ENCODE data around the gene SEC24C. TPM values are rescaled to one million over a fixed set of nuclear protein-coding genes. Genes with fewer than 3 reads are reported as not detected.
A peak's percentile ranks its signal among the peaks of the same experiment; 100 is the strongest.

Gene SEC24C
- total and polyA plus RNA-seq, 2 of the 13 experiments (the other 11 are each of a cell fraction or from before 2014, with no cell fraction given): 63.1 to 66.4 TPM

- TF ChIP-seq ZFP91 (CRISPR knock-in tag; IDR thresholded peaks at IDR 0.05; ENCODE audit: borderline replicate concordance) (peak; percentile 90), RXRB (CRISPR knock-in tag; IDR thresholded peaks at IDR 0.05; ENCODE audit: borderline replicate concordance) (peak; percentile 77), NFKBIZ (CRISPR knock-in tag; IDR thresholded peaks at IDR 0.05) (peak; percentile 89), RERE (CRISPR knock-in tag; IDR thresholded peaks at IDR 0.05; ENCODE audit: low read depth) (peak; percentile 22; the same call in 1 of the 2 replicates), ZNF776 (CRISPR knock-in tag; IDR thresholded peaks at IDR 0.05) (peak; percentile 78; the same call in 1 of the 2 replicates), ZFP1 (CRISPR knock-in tag; IDR thresholded peaks at IDR 0.05) (0 out of 2 replicates have a peak, but pooled peaks have one; percentile 5), U2AF2 (IDR thresholded peaks at IDR 0.05; ENCODE audit: low read depth, low read length) (no peak), ZSCAN20 (CRISPR knock-in tag; IDR thresholded peaks at IDR 0.05; ENCODE audit: borderline replicate concordance) (peak; percentile 72), KDM4B (CRISPR knock-in tag; IDR thresholded peaks at IDR 0.05) (no peak), ZNF30 (CRISPR knock-in tag; IDR thresholded peaks at IDR 0.05) (no peak), ZNF446 (CRISPR knock-in tag; IDR thresholded peaks at IDR 0.05) (no peak), HNF1A (IDR thresholded peaks at IDR 0.05; ENCODE audit: low read depth) (no peak), HNF1A (CRISPR knock-in tag; IDR thresholded peaks at IDR 0.05; ENCODE audit: borderline replicate concordance) (peak; percentile 72; the same call in 1 of the 2 replicates), NFE2L2 (IDR thresholded peaks at IDR 0.05; ENCODE audit: low read length) (no peak)
- TF ChIP-seq, protein P1, sequence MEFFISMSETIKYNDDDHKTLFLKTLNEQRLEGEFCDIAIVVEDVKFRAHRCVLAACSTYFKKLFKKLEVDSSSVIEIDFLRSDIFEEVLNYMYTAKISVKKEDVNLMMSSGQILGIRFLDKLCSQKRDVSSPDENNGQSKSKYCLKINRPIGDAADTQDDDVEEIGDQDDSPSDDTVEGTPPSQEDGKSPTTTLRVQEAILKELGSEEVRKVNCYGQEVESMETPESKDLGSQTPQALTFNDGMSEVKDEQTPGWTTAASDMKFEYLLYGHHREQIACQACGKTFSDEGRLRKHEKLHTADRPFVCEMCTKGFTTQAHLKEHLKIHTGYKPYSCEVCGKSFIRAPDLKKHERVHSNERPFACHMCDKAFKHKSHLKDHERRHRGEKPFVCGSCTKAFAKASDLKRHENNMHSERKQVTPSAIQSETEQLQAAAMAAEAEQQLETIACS (CRISPR knock-in tag; IDR thresholded peaks at IDR 0.05): no peak
These were observed 13.8 kb upstream of the SEC24C start (continued) for GRCh38 chr10:73730153-73730906.

Data from HepG2 (cell line).